NCI-H1417 (cell line): ENCODE data around the gene IL2RA.
"Not testable (repeated sequence)": the region's sequence is repeated elsewhere in the genome, so short reads cannot be mapped to it uniquely, and the experiment has no call there.

Source experiments
- DNase-seq, 3 experiments: peaks; one replicate each; lab custom pipeline; 2025; lab: John Stamatoyannopoulos, UW

Gene IL2RA

DNA sequence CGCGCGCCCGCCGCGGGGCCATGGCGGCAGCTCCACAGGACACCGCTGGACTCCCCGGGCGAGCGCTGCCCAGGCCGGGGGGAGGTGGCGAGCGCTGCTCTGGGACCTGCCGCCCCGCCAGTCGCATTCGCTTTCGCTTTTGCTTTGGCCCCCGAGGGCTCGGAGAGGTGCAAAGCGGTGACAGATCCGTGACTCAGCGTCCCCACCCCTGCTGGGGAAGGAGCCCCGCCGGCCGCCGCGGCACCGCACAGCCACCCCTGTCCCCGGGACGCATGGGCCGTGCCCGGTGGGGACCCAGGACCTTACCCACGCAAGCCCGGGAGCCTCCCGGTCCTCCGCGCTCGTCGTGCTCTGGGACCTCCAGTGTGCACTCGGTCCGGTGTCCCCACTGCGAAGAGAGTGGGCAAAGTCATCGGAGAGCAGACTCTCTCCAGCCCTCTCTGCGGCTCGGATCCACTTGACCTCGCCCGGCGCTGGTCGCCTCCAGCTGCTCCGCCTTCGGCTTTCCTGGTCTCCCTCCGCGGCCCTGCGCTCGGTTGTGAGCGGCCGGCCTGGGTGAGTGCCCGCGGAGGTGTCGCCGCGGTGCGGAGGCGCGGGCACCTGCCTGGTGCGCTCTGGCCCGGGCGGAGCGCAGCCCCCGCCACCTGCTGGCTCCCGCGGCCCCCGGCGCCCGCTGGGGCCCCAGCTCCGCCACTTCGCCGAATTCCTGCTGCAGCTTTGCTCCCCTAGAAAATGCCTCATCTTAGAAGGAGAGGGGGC is 84.5 kb downstream of the IL2RA start, which contains the start of gene IL15RA:
TSS of gene IL15RA (minus strand) at position 73 of the 759 bp plus-strand sequence. CDS start at position 22, 51 bp downstream.
- DNase-seq: peak; percentile 5 to 72 (median 62)

DNA sequence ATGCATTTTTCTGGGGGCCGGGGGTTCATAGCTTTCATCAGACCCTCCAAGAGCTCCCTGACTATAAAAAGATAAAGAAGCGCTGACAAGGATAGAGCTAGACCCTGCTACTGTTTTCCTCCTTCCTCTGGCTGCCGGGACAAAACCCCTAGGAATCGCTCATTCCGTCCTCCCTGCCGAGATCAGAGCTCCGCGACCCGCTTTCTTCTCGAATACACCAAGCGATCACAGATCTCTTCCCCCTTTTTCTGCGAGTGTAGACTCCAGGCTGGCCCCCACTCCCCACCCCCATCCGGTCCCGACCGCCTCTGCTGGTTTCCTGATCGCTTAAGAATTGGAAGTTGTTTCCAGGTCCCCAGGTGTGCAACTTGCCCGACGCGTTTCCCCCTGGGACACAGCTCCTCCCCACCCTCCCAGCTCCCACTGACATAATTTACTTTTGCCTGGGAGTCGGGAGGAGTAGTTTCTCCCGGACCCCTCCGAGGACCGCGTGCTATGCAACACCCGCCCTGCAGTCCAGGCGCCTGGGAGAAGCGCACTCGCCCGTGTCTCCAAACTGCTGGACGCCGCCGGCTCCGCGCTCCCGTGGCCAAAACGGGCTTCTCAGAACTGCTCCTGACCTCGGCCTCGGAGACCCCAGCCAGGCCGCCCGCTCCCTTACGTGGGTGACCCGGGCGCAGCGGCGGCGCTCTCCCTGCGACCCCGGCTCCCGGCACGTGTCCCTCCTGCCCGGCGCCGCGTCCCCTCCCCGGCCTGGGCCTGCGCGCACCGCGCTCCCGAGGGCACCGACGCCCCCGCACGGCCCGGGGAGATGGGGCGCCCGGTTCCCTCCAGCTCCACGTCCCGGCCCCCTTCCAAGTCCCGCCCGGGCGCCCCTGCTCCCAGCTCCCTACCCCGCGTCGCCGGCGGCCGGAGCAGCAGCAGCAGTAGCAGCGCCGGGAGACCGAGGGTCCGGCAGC is 85.4 kb downstream of the IL2RA start:
- DNase-seq: peak in 2 of 3 experiments; percentile 41 to 46

- DNase-seq: no peak
Measured at GRCh38 chr10:5975641-5976473, 86.3 kb downstream of the IL2RA start.

- no peak for DNase-seq
Measured at GRCh38 chr10:5973069-5973468, 89.1 kb downstream of the IL2RA start.

- DNase-seq: no peak
Measured at GRCh38 chr10:5971886-5972285, 90.3 kb downstream of the IL2RA start.

DNA sequence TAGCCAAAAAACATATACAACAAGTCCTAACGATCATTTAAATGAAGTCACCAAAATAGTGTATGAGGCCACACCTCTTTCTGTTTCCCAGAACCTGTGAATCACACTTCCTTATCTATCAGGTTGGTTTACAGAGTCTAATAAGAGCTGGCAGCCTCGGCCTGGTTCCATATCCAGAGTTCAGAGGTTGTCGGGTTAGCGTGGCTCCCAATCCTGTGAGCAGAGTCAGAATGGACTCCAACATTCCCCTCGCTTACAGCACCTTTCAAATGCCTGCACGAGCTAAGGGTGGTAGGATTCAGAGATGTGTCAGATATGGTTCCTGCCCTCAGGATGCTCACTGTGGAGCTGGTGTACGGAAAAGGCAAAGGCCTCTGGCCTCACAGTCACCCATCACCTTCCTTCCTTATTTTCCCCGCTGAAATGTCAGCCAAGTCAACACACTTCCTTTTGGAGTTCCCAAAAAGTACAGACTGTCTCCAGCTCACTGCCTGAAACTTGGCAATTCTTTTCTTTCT is 90.8 kb downstream of the IL2RA start:
- DNase-seq: no peak

DNA sequence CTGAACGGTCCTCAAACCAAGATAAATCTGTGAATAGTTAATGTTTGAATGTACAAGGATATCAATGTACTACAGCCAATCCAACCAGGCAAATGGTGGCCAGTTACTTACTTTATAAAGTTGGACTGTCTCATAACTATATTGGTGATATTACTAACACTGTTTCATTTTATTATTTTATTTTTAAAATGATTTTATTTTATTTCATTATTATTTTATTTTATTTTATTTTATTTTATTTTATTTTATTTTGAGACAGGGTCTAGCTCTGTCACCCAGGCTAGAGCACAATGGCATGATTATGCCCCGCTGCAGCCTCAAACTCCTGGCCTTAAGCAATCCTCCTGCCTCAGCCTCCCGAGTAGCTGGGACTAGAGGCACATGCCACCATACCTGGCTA is 91.6 kb downstream of the IL2RA start:
- no peak for DNase-seq

- no peak for DNase-seq
Measured at GRCh38 chr10:5970066-5970465, 92.1 kb downstream of the IL2RA start.

GRCh38 chr10:5968681-5969453 is 93.3 kb downstream of the IL2RA start:
- DNase-seq: peak in 1 of 3 experiments; percentile 2

DNA sequence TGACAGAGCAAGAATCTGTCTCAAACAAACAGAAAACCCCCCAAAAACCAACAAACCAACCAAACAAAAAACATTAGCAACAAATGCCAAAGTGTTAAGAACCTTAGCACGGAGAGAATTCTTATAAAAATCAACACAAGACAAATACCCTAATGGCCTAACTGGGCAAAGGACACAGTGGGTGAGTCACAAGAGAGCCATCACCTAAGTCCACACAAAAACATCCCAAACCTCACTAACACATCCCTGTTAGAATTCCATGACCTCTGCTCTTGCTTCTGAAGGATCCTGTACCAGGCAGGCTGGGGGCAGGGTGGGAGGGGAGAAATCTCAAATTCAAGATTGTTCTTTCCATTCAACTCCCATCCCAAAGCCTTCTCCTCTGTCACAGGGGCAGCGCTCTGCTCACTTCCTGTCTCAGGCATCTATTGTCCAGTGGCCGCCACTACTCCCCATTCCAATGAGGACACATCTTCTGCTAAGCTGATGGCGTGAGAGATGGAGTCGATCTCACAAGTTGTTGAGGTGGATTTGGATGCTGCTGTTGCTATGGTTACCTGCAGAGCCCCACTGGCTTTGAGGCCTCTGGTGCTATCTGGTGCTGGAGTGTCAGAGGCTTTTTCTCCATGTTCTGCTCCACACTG is 94.0 kb downstream of the IL2RA start:
- DNase-seq: peak in 2 of 3 experiments; percentile 5 to 6

GRCh38 chr10:5965266-5965665 is 96.9 kb downstream of the IL2RA start:
- DNase-seq: no peak

DNA sequence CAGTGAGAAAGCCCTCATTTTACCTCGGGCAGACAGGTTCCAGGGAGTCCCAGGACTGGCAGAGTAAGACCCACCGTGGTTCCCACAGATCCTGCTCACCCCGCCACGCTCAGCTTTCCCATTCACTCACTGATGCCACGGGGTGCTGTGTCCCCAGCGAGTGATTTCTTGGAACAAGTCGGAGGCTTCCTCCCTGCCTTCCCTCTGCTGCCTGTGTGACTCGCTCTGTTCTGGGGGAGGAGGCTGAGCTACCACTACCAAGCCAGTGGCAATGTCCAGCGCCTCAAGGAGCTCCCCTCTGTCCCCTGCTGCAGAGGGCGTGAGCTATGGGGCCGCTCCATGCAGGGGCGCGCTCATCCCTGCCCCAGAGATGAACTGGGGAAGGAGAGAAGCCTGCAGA is 97.4 kb downstream of the IL2RA start:
- DNase-seq: no peak

- no peak for DNase-seq
Measured at GRCh38 chr10:5963591-5963990, 98.6 kb downstream of the IL2RA start.

DNA sequence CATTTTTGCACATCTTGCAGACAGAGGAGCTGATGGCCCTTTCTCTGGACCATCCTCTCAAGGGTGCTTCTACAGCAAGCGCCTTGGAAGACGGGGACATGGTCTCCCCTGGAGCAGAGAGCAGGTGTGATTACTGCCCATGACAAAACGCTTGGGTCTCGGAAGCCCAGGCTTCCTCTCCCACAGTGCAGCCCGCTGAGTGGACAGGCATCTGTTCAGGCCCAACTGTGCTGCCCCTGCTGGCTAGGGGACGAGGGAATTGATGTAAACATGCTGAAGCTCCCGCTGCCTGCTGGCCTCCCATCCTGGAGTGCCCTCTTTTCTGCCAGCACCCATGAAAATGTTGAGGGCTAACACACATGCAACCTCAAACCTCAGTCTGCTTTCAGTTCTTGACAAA is 99.1 kb downstream of the IL2RA start:
- no peak for DNase-seq

GRCh38 chr10:5962358-5962940 is 99.7 kb downstream of the IL2RA start:
- not testable (repeated sequence) for DNase-seq

DNA sequence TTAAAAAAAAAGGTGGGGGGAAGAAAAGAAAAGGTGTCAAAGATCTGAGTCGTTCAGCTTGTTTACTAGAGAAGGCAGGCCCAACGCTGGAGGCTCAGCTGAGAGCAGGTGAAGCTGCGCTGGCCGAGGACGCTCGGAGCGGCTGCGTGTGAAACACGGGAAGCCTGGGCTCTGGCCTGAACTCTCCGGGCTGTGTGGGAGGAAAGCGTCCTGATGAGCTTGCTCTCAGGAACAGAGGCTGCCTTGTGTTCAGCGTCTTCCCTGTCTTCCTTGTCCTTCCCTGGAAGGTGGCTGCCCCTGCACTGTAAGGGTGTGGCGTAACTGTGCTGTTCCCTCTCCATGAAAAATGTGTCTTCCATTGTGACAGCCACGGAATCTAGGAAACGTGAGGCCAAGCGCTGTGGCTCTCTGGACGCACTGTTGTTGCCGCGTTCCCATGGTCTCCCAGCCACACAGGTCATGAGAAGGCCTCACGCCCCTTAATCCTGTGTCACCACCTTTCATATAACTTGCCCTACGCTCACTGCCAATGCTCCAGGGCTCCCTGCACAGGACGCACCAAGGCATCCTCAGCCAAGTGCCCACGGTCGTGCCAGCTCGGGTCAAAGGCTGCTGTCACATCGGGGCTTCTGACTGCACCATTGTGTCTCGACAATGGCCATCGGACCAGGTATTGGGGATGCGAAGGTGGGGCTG is 100.6 kb downstream of the IL2RA start:
- no peak for DNase-seq

- not testable (repeated sequence) for DNase-seq
Measured at GRCh38 chr10:5960973-5961275, 101.2 kb downstream of the IL2RA start.
